Measurements from ENCODE around the gene ETHE1.

ETHE1 gene

GRCh38 chr19:43467276-43467675 is 59.7 kb downstream of the ETHE1 start:
- no peak overlapping the region for H3K4me3 ChIP-seq (ENCODE audit: low read depth in 1 of 2, low read length in 2 of 2)
- no peaks in the 10 kb centered on the region for H3K9me3 ChIP-seq (ENCODE audit: control insufficient read depth in 1 of 2, low read length in 2 of 2)
- H3K9ac ChIP-seq (ENCODE audit: low read depth in 1 of 2, low read length in 2 of 2): no peak overlapping the region
- H3K36me3 ChIP-seq (ENCODE audit: control insufficient read depth in 1 of 2, insufficient read depth in 2 of 2, low read length in 2 of 2): no peaks in the 10 kb centered on the region
- no peak overlapping the region for H3K27ac ChIP-seq (ENCODE audit: low read depth, low read length)
- H3K4me1 ChIP-seq (ENCODE audit: control insufficient read depth in 1 of 2, insufficient read depth in 2 of 2, low read length in 2 of 2): peaks cover 21 to 22% of the 10 kb centered on the region in 2 donors
- H3K27me3 ChIP-seq (ENCODE audit: control insufficient read depth in 1 of 2, insufficient read depth in 2 of 2, low read length in 2 of 2): peaks cover 0 to 5% of the 10 kb centered on the region in 2 donors

- peaks cover 21 to 22% of the 10 kb centered on the region in 2 donors for H3K4me1 ChIP-seq (ENCODE audit: control insufficient read depth in 1 of 2, insufficient read depth in 2 of 2, low read length in 2 of 2)
- no peak overlapping the region for H3K9ac ChIP-seq (ENCODE audit: low read depth in 1 of 2, low read length in 2 of 2)
- H3K27ac ChIP-seq (ENCODE audit: low read depth, low read length): no peak overlapping the region
- H3K27me3 ChIP-seq (ENCODE audit: control insufficient read depth in 1 of 2, insufficient read depth in 2 of 2, low read length in 2 of 2): peaks cover 0 to 5% of the 10 kb centered on the region in 2 donors
- no peak overlapping the region for H3K4me3 ChIP-seq (ENCODE audit: low read depth in 1 of 2, low read length in 2 of 2)
- no peaks in the 10 kb centered on the region for H3K9me3 ChIP-seq (ENCODE audit: control insufficient read depth in 1 of 2, low read length in 2 of 2)
- no peaks in the 10 kb centered on the region for H3K36me3 ChIP-seq (ENCODE audit: control insufficient read depth in 1 of 2, insufficient read depth in 2 of 2, low read length in 2 of 2)
Observed at GRCh38 chr19:43466793-43467192, 60.2 kb downstream of the ETHE1 start.

- no peak within 1 kb of the TSS for H3K27ac ChIP-seq (ENCODE audit: low read depth, low read length)
- H3K36me3 ChIP-seq (ENCODE audit: control insufficient read depth in 1 of 2, insufficient read depth in 2 of 2, low read length in 2 of 2): no peaks in the 10 kb centered on the region
- H3K4me3 ChIP-seq (ENCODE audit: low read depth in 1 of 2, low read length in 2 of 2): peak within 1 kb of the TSS; percentile 85
- no peaks in the 10 kb centered on the region for H3K9me3 ChIP-seq (ENCODE audit: control insufficient read depth in 1 of 2, low read length in 2 of 2)
- H3K27me3 ChIP-seq (ENCODE audit: control insufficient read depth in 1 of 2, insufficient read depth in 2 of 2, low read length in 2 of 2): peaks cover 0 to 5% of the 10 kb centered on the region in 2 donors
- peaks cover 21 to 22% of the 10 kb centered on the region in 2 donors for H3K4me1 ChIP-seq (ENCODE audit: control insufficient read depth in 1 of 2, insufficient read depth in 2 of 2, low read length in 2 of 2)
- H3K9ac ChIP-seq (ENCODE audit: low read depth in 1 of 2, low read length in 2 of 2): peak within 1 kb of the TSS; percentile 48 to 82
Observed at GRCh38 chr19:43465468-43466120, 61.4 kb downstream of the ETHE1 start, which contains the start of gene LYPD3. TSS of gene LYPD3 (minus strand) at chr19:43465608. CDS start at chr19:43465571, 37 bp downstream.

GRCh38 chr19:43464134-43464775 is 62.7 kb downstream of the ETHE1 start:
- Histone ChIP-seq H3K4me1 (ENCODE audit: control insufficient read depth in 1 of 2, insufficient read depth in 2 of 2, low read length in 2 of 2) (peaks cover 21 to 22% of the 10 kb centered on the region in 2 donors), H3K9ac (ENCODE audit: low read depth in 1 of 2, low read length in 2 of 2) (peak overlapping the region; percentile 48 to 82), H3K36me3 (ENCODE audit: control insufficient read depth in 1 of 2, insufficient read depth in 2 of 2, low read length in 2 of 2) (no peaks in the 10 kb centered on the region), H3K9me3 (ENCODE audit: control insufficient read depth in 1 of 2, low read length in 2 of 2) (no peaks in the 10 kb centered on the region), H3K4me3 (ENCODE audit: low read depth in 1 of 2, low read length in 2 of 2) (peak overlapping the region; percentile 85), H3K27ac (ENCODE audit: low read depth, low read length) (peak overlapping the region; percentile 63), H3K27me3 (ENCODE audit: control insufficient read depth in 1 of 2, insufficient read depth in 2 of 2, low read length in 2 of 2) (peaks cover 0 to 5% of the 10 kb centered on the region in 2 donors)

GRCh38 chr19:43463381-43464133 is 63.4 kb downstream of the ETHE1 start:
- peak overlapping the region; percentile 48 to 82 for H3K9ac ChIP-seq (ENCODE audit: low read depth in 1 of 2, low read length in 2 of 2)
- peaks cover 21 to 22% of the 10 kb centered on the region in 2 donors for H3K4me1 ChIP-seq (ENCODE audit: control insufficient read depth in 1 of 2, insufficient read depth in 2 of 2, low read length in 2 of 2)
- H3K36me3 ChIP-seq (ENCODE audit: control insufficient read depth in 1 of 2, insufficient read depth in 2 of 2, low read length in 2 of 2): no peaks in the 10 kb centered on the region
- H3K4me3 ChIP-seq (ENCODE audit: low read depth in 1 of 2, low read length in 2 of 2): peak overlapping the region; percentile 85
- no peaks in the 10 kb centered on the region for H3K9me3 ChIP-seq (ENCODE audit: control insufficient read depth in 1 of 2, low read length in 2 of 2)
- H3K27me3 ChIP-seq (ENCODE audit: control insufficient read depth in 1 of 2, insufficient read depth in 2 of 2, low read length in 2 of 2): peaks cover 0 to 5% of the 10 kb centered on the region in 2 donors
- H3K27ac ChIP-seq (ENCODE audit: low read depth, low read length): peak overlapping the region; percentile 63

GRCh38 chr19:43462785-43463380 is 64.1 kb downstream of the ETHE1 start:
- H3K36me3 ChIP-seq (ENCODE audit: control insufficient read depth in 1 of 2, insufficient read depth in 2 of 2, low read length in 2 of 2): no peaks in the 10 kb centered on the region
- peak overlapping the region; percentile 85 for H3K4me3 ChIP-seq (ENCODE audit: low read depth in 1 of 2, low read length in 2 of 2)
- peaks cover 0 to 5% of the 10 kb centered on the region in 2 donors for H3K27me3 ChIP-seq (ENCODE audit: control insufficient read depth in 1 of 2, insufficient read depth in 2 of 2, low read length in 2 of 2)
- no peak overlapping the region for H3K27ac ChIP-seq (ENCODE audit: low read depth, low read length)
- H3K9me3 ChIP-seq (ENCODE audit: control insufficient read depth in 1 of 2, low read length in 2 of 2): no peaks in the 10 kb centered on the region
- H3K4me1 ChIP-seq (ENCODE audit: control insufficient read depth in 1 of 2, insufficient read depth in 2 of 2, low read length in 2 of 2): peaks cover 21 to 22% of the 10 kb centered on the region in 2 donors
- H3K9ac ChIP-seq (ENCODE audit: low read depth in 1 of 2, low read length in 2 of 2): peak overlapping the region in 1 of 2 donors; percentile 77

GRCh38 chr19:43462383-43462782 is 64.6 kb downstream of the ETHE1 start:
- peaks cover 21 to 22% of the 10 kb centered on the region in 2 donors for H3K4me1 ChIP-seq (ENCODE audit: control insufficient read depth in 1 of 2, insufficient read depth in 2 of 2, low read length in 2 of 2)

GRCh38 chr19:43461303-43461702 is 65.7 kb downstream of the ETHE1 start:
- H3K27me3 ChIP-seq (ENCODE audit: control insufficient read depth in 1 of 2, insufficient read depth in 2 of 2, low read length in 2 of 2): peaks cover 0 to 5% of the 10 kb centered on the region in 2 donors

More at GRCh38 chr19:43462383-43462782, 64.6 kb downstream of the ETHE1 start:
- H3K36me3 ChIP-seq (ENCODE audit: control insufficient read depth in 1 of 2, insufficient read depth in 2 of 2, low read length in 2 of 2): no peaks in the 10 kb centered on the region
- no peak overlapping the region for H3K9ac ChIP-seq (ENCODE audit: low read depth in 1 of 2, low read length in 2 of 2)
- no peak overlapping the region for H3K27ac ChIP-seq (ENCODE audit: low read depth, low read length)
- no peak overlapping the region for H3K4me3 ChIP-seq (ENCODE audit: low read depth in 1 of 2, low read length in 2 of 2)
- no peaks in the 10 kb centered on the region for H3K9me3 ChIP-seq (ENCODE audit: control insufficient read depth in 1 of 2, low read length in 2 of 2)
- peaks cover 0 to 5% of the 10 kb centered on the region in 2 donors for H3K27me3 ChIP-seq (ENCODE audit: control insufficient read depth in 1 of 2, insufficient read depth in 2 of 2, low read length in 2 of 2)

GRCh38 chr19:43460362-43461016 is 66.5 kb downstream of the ETHE1 start:
- H3K4me1 ChIP-seq (ENCODE audit: control insufficient read depth in 1 of 2, insufficient read depth in 2 of 2, low read length in 2 of 2): peaks cover 18 to 22% of the 10 kb centered on the region in 2 donors
- H3K27me3 ChIP-seq (ENCODE audit: control insufficient read depth in 1 of 2, insufficient read depth in 2 of 2, low read length in 2 of 2): no peaks in the 10 kb centered on the region
- no peaks in the 10 kb centered on the region for H3K9me3 ChIP-seq (ENCODE audit: control insufficient read depth in 1 of 2, low read length in 2 of 2)
- no peak overlapping the region for H3K4me3 ChIP-seq (ENCODE audit: low read depth in 1 of 2, low read length in 2 of 2)
- no peaks in the 10 kb centered on the region for H3K36me3 ChIP-seq (ENCODE audit: control insufficient read depth in 1 of 2, insufficient read depth in 2 of 2, low read length in 2 of 2)
- H3K9ac ChIP-seq (ENCODE audit: low read depth in 1 of 2, low read length in 2 of 2): no peak overlapping the region
- no peak overlapping the region for H3K27ac ChIP-seq (ENCODE audit: low read depth, low read length)

More at GRCh38 chr19:43461303-43461702, 65.7 kb downstream of the ETHE1 start:
- Histone ChIP-seq H3K9ac (ENCODE audit: low read depth in 1 of 2, low read length in 2 of 2) (no peak overlapping the region), H3K36me3 (ENCODE audit: control insufficient read depth in 1 of 2, insufficient read depth in 2 of 2, low read length in 2 of 2) (no peaks in the 10 kb centered on the region), H3K4me1 (ENCODE audit: control insufficient read depth in 1 of 2, insufficient read depth in 2 of 2, low read length in 2 of 2) (peaks cover 21 to 22% of the 10 kb centered on the region in 2 donors), H3K9me3 (ENCODE audit: control insufficient read depth in 1 of 2, low read length in 2 of 2) (no peaks in the 10 kb centered on the region), H3K4me3 (ENCODE audit: low read depth in 1 of 2, low read length in 2 of 2) (no peak overlapping the region), H3K27ac (ENCODE audit: low read depth, low read length) (no peak overlapping the region)
